ENCODE data around the gene MST1. TPM values are rescaled to one million over a fixed set of nuclear protein-coding genes. Genes with fewer than 3 reads are reported as not detected.

Gene MST1
- total RNA-seq, 1 experiment from 2014 or later: 19.8 TPM

GRCh38 chr3:49642708-49643145 is 46.5 kb downstream of the MST1 start:
- H3K36me3 ChIP-seq (ENCODE audit: insufficient read depth, low read length): no peaks in the 10 kb centered on the region
- no peaks in the 10 kb centered on the region for H3K4me1 ChIP-seq (ENCODE audit: low read length)
- H3K79me2 ChIP-seq (ENCODE audit: low read length): no peaks in the 10 kb centered on the region
- H3K27ac ChIP-seq (ENCODE audit: low read length): no peak overlapping the region
- no peak overlapping the region for H3K4me3 ChIP-seq (ENCODE audit: low read length)
- H2AFZ ChIP-seq (ENCODE audit: low read length): no peak overlapping the region
- no peak for DNase-seq
- no peaks in the 10 kb centered on the region for H4K20me1 ChIP-seq (ENCODE audit: insufficient read depth, low read depth, low read length)
- H3K9ac ChIP-seq (ENCODE audit: low read length): no peak overlapping the region
- no peak overlapping the region for H3K4me2 ChIP-seq (ENCODE audit: low read depth, low read length, poor library complexity, severe bottlenecking)
- H3K9me3 ChIP-seq (ENCODE audit: low read length): no peaks in the 10 kb centered on the region
- no peaks in the 10 kb centered on the region for H3K9me2 ChIP-seq (replicated peaks; ENCODE audit: insufficient read depth, low read length)
- no peaks in the 10 kb centered on the region for H3K27me3 ChIP-seq (ENCODE audit: low read length)

GRCh38 chr3:49641921-49642707 is 47.2 kb downstream of the MST1 start:
- no peaks in the 10 kb centered on the region for H3K9me3 ChIP-seq (ENCODE audit: low read length)
- H4K20me1 ChIP-seq (ENCODE audit: insufficient read depth, low read depth, low read length): no peaks in the 10 kb centered on the region
- no peaks in the 10 kb centered on the region for H3K27me3 ChIP-seq (ENCODE audit: low read length)
- H3K36me3 ChIP-seq (ENCODE audit: insufficient read depth, low read length): no peaks in the 10 kb centered on the region
- H3K9me2 ChIP-seq (replicated peaks; ENCODE audit: insufficient read depth, low read length): no peaks in the 10 kb centered on the region
- H2AFZ ChIP-seq (ENCODE audit: low read length): no peak overlapping the region
- H3K4me3 ChIP-seq (ENCODE audit: low read length): no peak overlapping the region
- no peak overlapping the region for H3K4me2 ChIP-seq (ENCODE audit: low read depth, low read length, poor library complexity, severe bottlenecking)
- H3K9ac ChIP-seq (ENCODE audit: low read length): no peak overlapping the region
- no peak overlapping the region for H3K27ac ChIP-seq (ENCODE audit: low read length)
- no peaks in the 10 kb centered on the region for H3K79me2 ChIP-seq (ENCODE audit: low read length)
- H3K4me1 ChIP-seq (ENCODE audit: low read length): no peaks in the 10 kb centered on the region
- DNase-seq: no peak

DNA sequence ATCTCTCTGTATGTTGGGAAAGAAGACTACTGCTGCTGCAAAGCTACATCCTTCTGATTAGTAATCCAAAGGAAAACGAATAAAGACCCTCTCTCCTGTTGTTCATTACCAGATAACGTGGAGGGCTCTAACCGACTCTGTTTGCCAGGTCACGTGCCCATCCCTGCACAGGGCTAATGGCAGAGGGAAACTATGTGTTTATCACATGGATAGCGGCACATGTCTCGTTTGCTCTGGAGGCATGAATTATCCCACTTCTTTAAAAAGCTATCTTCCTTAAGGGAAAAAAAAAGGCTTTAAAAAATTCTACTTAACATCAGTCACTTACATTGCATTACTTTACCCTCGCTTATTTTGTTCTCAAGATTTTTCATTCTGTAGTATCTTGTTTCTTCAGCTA is 48.0 kb downstream of the MST1 start:
- no peaks in the 10 kb centered on the region for H3K9me2 ChIP-seq (replicated peaks; ENCODE audit: insufficient read depth, low read length)
- H3K27me3 ChIP-seq (ENCODE audit: low read length): no peaks in the 10 kb centered on the region
- no peaks in the 10 kb centered on the region for H4K20me1 ChIP-seq (ENCODE audit: insufficient read depth, low read depth, low read length)
- no peak overlapping the region for H3K27ac ChIP-seq (ENCODE audit: low read length)
- H3K9me3 ChIP-seq (ENCODE audit: low read length): no peaks in the 10 kb centered on the region
- no peaks in the 10 kb centered on the region for H3K36me3 ChIP-seq (ENCODE audit: insufficient read depth, low read length)
- H3K4me1 ChIP-seq (ENCODE audit: low read length): no peaks in the 10 kb centered on the region
- no peak overlapping the region for H3K9ac ChIP-seq (ENCODE audit: low read length)
- no peak overlapping the region for H3K4me3 ChIP-seq (ENCODE audit: low read length)
- DNase-seq: no peak
- no peaks in the 10 kb centered on the region for H3K79me2 ChIP-seq (ENCODE audit: low read length)
- H2AFZ ChIP-seq (ENCODE audit: low read length): no peak overlapping the region
- no peak overlapping the region for H3K4me2 ChIP-seq (ENCODE audit: low read depth, low read length, poor library complexity, severe bottlenecking)

DNA sequence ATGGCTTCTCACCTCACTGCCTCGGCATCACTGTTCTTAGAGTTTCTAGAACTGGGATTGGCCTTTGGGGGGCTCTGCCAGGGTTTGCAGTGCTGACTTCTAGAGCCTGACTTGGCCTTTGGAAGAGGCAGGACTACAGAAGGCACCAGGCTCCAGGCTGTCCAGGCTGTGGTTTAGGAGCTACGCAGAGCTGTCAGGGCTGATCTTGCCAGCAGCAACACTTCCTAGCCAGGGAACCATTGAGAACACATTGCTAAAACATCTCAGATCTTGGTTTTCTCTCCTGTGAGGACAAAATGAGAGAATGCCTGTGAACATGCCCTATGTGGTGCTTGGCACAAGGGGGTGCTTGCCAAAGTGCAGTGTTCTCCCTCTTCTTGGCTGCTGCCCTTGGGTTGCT is 49.7 kb downstream of the MST1 start:
- H3K79me2 ChIP-seq (ENCODE audit: low read length): no peaks in the 10 kb centered on the region
- H3K9me2 ChIP-seq (replicated peaks; ENCODE audit: insufficient read depth, low read length): no peaks in the 10 kb centered on the region
- no peak for DNase-seq
- no peaks in the 10 kb centered on the region for H4K20me1 ChIP-seq (ENCODE audit: insufficient read depth, low read depth, low read length)
- H3K27ac ChIP-seq (ENCODE audit: low read length): no peak overlapping the region
- no peak overlapping the region for H3K4me3 ChIP-seq (ENCODE audit: low read length)
- H3K9me3 ChIP-seq (ENCODE audit: low read length): no peaks in the 10 kb centered on the region
- no peak overlapping the region for H3K4me2 ChIP-seq (ENCODE audit: low read depth, low read length, poor library complexity, severe bottlenecking)
- no peaks in the 10 kb centered on the region for H3K36me3 ChIP-seq (ENCODE audit: insufficient read depth, low read length)
- no peak overlapping the region for H2AFZ ChIP-seq (ENCODE audit: low read length)
- no peak overlapping the region for H3K9ac ChIP-seq (ENCODE audit: low read length)
- H3K4me1 ChIP-seq (ENCODE audit: low read length): no peaks in the 10 kb centered on the region
- no peaks in the 10 kb centered on the region for H3K27me3 ChIP-seq (ENCODE audit: low read length)

- no peak overlapping the region for H3K9ac ChIP-seq (ENCODE audit: low read length)
- no peaks in the 10 kb centered on the region for H3K79me2 ChIP-seq (ENCODE audit: low read length)
- DNase-seq: no peak
- H3K27me3 ChIP-seq (ENCODE audit: low read length): no peaks in the 10 kb centered on the region
- H3K4me1 ChIP-seq (ENCODE audit: low read length): no peaks in the 10 kb centered on the region
- no peak overlapping the region for H3K4me2 ChIP-seq (ENCODE audit: low read depth, low read length, poor library complexity, severe bottlenecking)
- H3K36me3 ChIP-seq (ENCODE audit: insufficient read depth, low read length): no peaks in the 10 kb centered on the region
- no peaks in the 10 kb centered on the region for H4K20me1 ChIP-seq (ENCODE audit: insufficient read depth, low read depth, low read length)
- H3K9me2 ChIP-seq (replicated peaks; ENCODE audit: insufficient read depth, low read length): no peaks in the 10 kb centered on the region
- H3K4me3 ChIP-seq (ENCODE audit: low read length): no peak overlapping the region
- H3K27ac ChIP-seq (ENCODE audit: low read length): no peak overlapping the region
- no peaks in the 10 kb centered on the region for H3K9me3 ChIP-seq (ENCODE audit: low read length)
- H2AFZ ChIP-seq (ENCODE audit: low read length): no peak overlapping the region
These were observed 50.8 kb downstream of the MST1 start for GRCh38 chr3:49638445-49638844.

DNA sequence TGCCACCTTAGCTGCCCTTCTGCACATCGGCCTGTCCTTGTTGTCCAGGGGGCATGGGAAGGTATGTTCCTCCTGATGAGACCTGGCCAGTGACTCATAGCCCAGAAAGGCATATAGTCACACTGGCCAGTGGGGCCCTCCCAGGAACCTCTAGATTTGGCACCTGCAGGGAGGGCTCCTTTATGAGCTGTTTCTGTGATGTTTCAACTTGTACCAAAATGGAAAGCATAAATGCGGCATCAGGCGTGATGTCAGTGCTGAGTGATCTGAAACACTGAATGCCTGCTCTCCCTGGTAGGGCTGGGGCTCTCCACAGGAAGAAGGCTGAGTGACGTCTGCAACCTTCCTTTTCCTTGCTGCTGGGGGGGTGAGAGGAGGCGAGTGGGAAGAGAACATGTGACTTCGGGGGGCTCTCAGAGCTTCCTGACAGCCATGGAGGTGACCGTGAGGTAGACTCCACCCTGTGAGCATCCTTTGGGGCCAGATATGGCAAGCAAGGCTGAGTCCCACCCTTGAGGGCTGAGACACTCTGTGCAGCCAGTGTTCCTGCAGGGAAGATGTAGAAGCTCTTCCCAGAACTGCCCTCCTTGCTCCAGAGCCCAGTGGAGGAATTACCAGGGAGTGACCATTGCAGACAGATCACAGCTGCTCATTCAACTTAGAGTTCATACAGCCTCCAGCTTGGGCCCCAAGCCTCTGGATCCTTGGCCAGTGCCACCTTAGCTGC is 52.2 kb downstream of the MST1 start:
- H4K20me1 ChIP-seq (ENCODE audit: insufficient read depth, low read depth, low read length): no peaks in the 10 kb centered on the region
- H3K4me1 ChIP-seq (ENCODE audit: low read length): no peaks in the 10 kb centered on the region
- H3K9ac ChIP-seq (ENCODE audit: low read length): no peak overlapping the region
- no peak overlapping the region for H3K4me3 ChIP-seq (ENCODE audit: low read length)
- H3K36me3 ChIP-seq (ENCODE audit: insufficient read depth, low read length): no peaks in the 10 kb centered on the region
- no peak overlapping the region for H2AFZ ChIP-seq (ENCODE audit: low read length)
- no peak overlapping the region for H3K4me2 ChIP-seq (ENCODE audit: low read depth, low read length, poor library complexity, severe bottlenecking)
- DNase-seq: no peak
- H3K27ac ChIP-seq (ENCODE audit: low read length): no peak overlapping the region
- no peaks in the 10 kb centered on the region for H3K9me2 ChIP-seq (replicated peaks; ENCODE audit: insufficient read depth, low read length)
- H3K79me2 ChIP-seq (ENCODE audit: low read length): no peaks in the 10 kb centered on the region
- no peaks in the 10 kb centered on the region for H3K9me3 ChIP-seq (ENCODE audit: low read length)
- H3K27me3 ChIP-seq (ENCODE audit: low read length): no peaks in the 10 kb centered on the region

- H3K9me2 ChIP-seq (replicated peaks; ENCODE audit: insufficient read depth, low read length): no peaks in the 10 kb centered on the region
- H3K79me2 ChIP-seq (ENCODE audit: low read length): no peaks in the 10 kb centered on the region
- H3K9ac ChIP-seq (ENCODE audit: low read length): no peak overlapping the region
- H2AFZ ChIP-seq (ENCODE audit: low read length): no peak overlapping the region
- H3K4me3 ChIP-seq (ENCODE audit: low read length): no peak overlapping the region
- H3K4me1 ChIP-seq (ENCODE audit: low read length): no peaks in the 10 kb centered on the region
- H4K20me1 ChIP-seq (ENCODE audit: insufficient read depth, low read depth, low read length): no peaks in the 10 kb centered on the region
- H3K27me3 ChIP-seq (ENCODE audit: low read length): no peaks in the 10 kb centered on the region
- H3K27ac ChIP-seq (ENCODE audit: low read length): no peak overlapping the region
- DNase-seq: no peak
- H3K36me3 ChIP-seq (ENCODE audit: insufficient read depth, low read length): no peaks in the 10 kb centered on the region
- H3K9me3 ChIP-seq (ENCODE audit: low read length): no peaks in the 10 kb centered on the region
- H3K4me2 ChIP-seq (ENCODE audit: low read depth, low read length, poor library complexity, severe bottlenecking): no peak overlapping the region
These were observed 54.5 kb downstream of the MST1 start for GRCh38 chr3:49634736-49635135.
